PC-9 (cell line): ENCODE measurements around the gene OBSCN. TPM values are rescaled to one million over a fixed set of nuclear protein-coding genes. Genes with fewer than 3 reads are reported as not detected.
"Not testable (repeated sequence)": the region's sequence is repeated elsewhere in the genome, so short reads cannot be mapped to it uniquely, and the experiment has no call there.

Experiments
- BruUV-seq: library from RNA; stranded (reverse); fragments of 400-500 nt; replicated peaks from 2 replicates; lab custom pipeline; 2021; lab: Mats Ljungman, UMichigan
- CTCF ChIA-PET: fragments of 300-600 bp; sonication (Branson Sonifier 250); formaldehyde crosslinking; loops from one replicate; lab custom pipeline; 2022; ENCODE audit warnings: antibody characterized with exemption; lab: Charles Lee
- POLR2A ChIA-PET: fragments of 300-600 bp; sonication (Branson Sonifier 250); formaldehyde crosslinking; loops from one replicate; lab custom pipeline; 2022; ENCODE audit warnings: antibody characterized with exemption; ENCODE audit not compliant: unreplicated experiment; lab: Charles Lee
- DNase-seq, 2 experiments: peaks; one replicate each; pipeline versions ENCODE4 v3.0.0 to v3.0.0-alpha.2; 2015 to 2022; ENCODE audit warnings: mixed read lengths in 1 of 2
- H2AFZ ChIP-seq: fragments of 200-600 bp; sonication (generic); 2 replicates; pipeline ENCODE4 v1.8.1; 2017; ENCODE audit warnings: antibody characterized with exemption
- H3F3A ChIP-seq: fragments of 200-600 bp; sonication (generic); 2 replicates; pipeline ENCODE4 v1.8.1; 2017; ENCODE audit warnings: antibody characterized with exemption, mild to moderate bottlenecking, low read depth; ENCODE audit not compliant: insufficient read depth
- H3K27ac ChIP-seq: fragments of 200-600 bp; sonication (generic); 2 replicates; pipeline ENCODE4 v1.6.1; 2016; ENCODE audit warnings: mixed run types
- H3K27me3 ChIP-seq: fragments of 200-600 bp; sonication (generic); 2 replicates; pipeline ENCODE4 v1.6.1; 2016; ENCODE audit warnings: low read depth, mixed run types; ENCODE audit not compliant: insufficient read depth
- H3K36me3 ChIP-seq: fragments of 200-600 bp; sonication (generic); 2 replicates; pipeline ENCODE4 v1.6.1; 2016; ENCODE audit warnings: low read depth, mixed run types
- H3K4me1 ChIP-seq: fragments of 200-600 bp; sonication (generic); replicated peaks from 2 replicates; pipeline ENCODE4 v1.6.1; 2016; ENCODE audit warnings: mixed run types; ENCODE audit not compliant: insufficient read depth
- H3K4me2 ChIP-seq: fragments of 200-600 bp; sonication (generic); 2 replicates; pipeline ENCODE4 v1.6.1; 2017; ENCODE audit warnings: mixed run types
- H3K4me3 ChIP-seq: fragments of 200-600 bp; sonication (generic); 2 replicates; pipeline ENCODE4 v1.6.1; 2016; ENCODE audit warnings: mixed run types
- H3K79me2 ChIP-seq: fragments of 200-600 bp; sonication (generic); 2 replicates; pipeline ENCODE4 v1.6.1; 2017; ENCODE audit warnings: low read depth, mixed run types
- H3K9me2 ChIP-seq: fragments of 200-600 bp; sonication (generic); 2 replicates; pipeline ENCODE4 v1.8.1; 2017; ENCODE audit warnings: mild to moderate bottlenecking; ENCODE audit not compliant: insufficient read depth
- H3K9me3 ChIP-seq: fragments of 200-600 bp; sonication (generic); 2 replicates; pipeline ENCODE4 v1.8.1; 2016; ENCODE audit warnings: low read depth; ENCODE audit not compliant: insufficient read depth
- H4K20me1 ChIP-seq: fragments of 200-600 bp; sonication (generic); 2 replicates; pipeline ENCODE4 v1.8.1; 2017; ENCODE audit not compliant: insufficient read depth
- CTCF ChIP-seq: fragments of 200-600 bp; sonication (generic); conservative IDR thresholded peaks from 2 replicates; pipeline ENCODE4 v1.6.1; 2017; ENCODE audit warnings: mixed run types, antibody characterized with exemption, mild to moderate bottlenecking, moderate library complexity
- EZH2 ChIP-seq: fragments of 200-600 bp; sonication (generic); IDR thresholded peaks from 2 replicates; pipeline ENCODE4 v1.8.0; 2017; ENCODE audit warnings: antibody characterized with exemption, low read depth
- intact Hi-C: fragments of 100-400 bp; cut with micrococcal nuclease; formaldehyde crosslinking; loops from one replicate; pipeline ENCODE4 v1.10.0; 2022; ENCODE audit not compliant: unreplicated experiment
- total RNA-seq: library from RNA; stranded (reverse); gene quantifications from 2 replicates; pipeline ENCODE4 v1.2.3, GENCODE V29; 2021

Gene OBSCN
- total RNA-seq, 1 experiment from 2014 or later, result 62.9 TPM

- Histone ChIP-seq H3F3A (peaks cover 18% of the 10 kb centered on the region), H3K9me3 (no peaks in the 10 kb centered on the region), H3K4me3 (no peak overlapping the region), H3K4me2 (no peak overlapping the region), H3K9me2 (no peaks in the 10 kb centered on the region), H4K20me1 (no peaks in the 10 kb centered on the region), H3K27ac (no peak overlapping the region), H3K36me3 (no peaks in the 10 kb centered on the region), H3K79me2 (0 out of 2 replicates have a peak, but pooled peaks cover 21% of the 10 kb centered on the region), H3K27me3 (no peaks in the 10 kb centered on the region), H3K4me1 (peaks cover 6% of the 10 kb centered on the region), H2AFZ (no peak overlapping the region)
- TF ChIP-seq CTCF (no peak), EZH2 (no peak)
- BruUV-seq, result no TSS peak
- no peak for DNase-seq
- CTCF ChIA-PET, result no interaction called here
- intact Hi-C loops, result no loop called here
- POLR2A ChIA-PET, result no interaction called here
Observed at GRCh38 chr1:228171221-228171891, 36.5 kb upstream of the OBSCN start.

GRCh38 chr1:228172591-228173527 is 35.0 kb upstream of the OBSCN start:
- CTCF ChIA-PET, result interaction anchor here (0.5 kb wide), 1 partner anchor 157 kb away, joined by 7 read pairs; no protein-coding TSS in a partner anchor

GRCh38 chr1:228173528-228174481 is 34.0 kb upstream of the OBSCN start:
- H3K27me3 ChIP-seq, H3K9me3 ChIP-seq, H3K4me2 ChIP-seq, H3K79me2 ChIP-seq, BruUV-seq, H3K4me1 ChIP-seq, H4K20me1 ChIP-seq, intact Hi-C loops, H3K9me2 ChIP-seq, POLR2A ChIA-PET, H2AFZ ChIP-seq, H3K36me3 ChIP-seq, H3K27ac ChIP-seq, H3K4me3 ChIP-seq, DNase-seq: not testable (repeated sequence)
- peaks cover 11% of the 10 kb centered on the region for H3F3A ChIP-seq
- CTCF ChIA-PET, result interaction anchor here (0.6 kb wide), 1 partner anchor 805 kb away, joined by 6 read pairs; no protein-coding TSS in a partner anchor

More at GRCh38 chr1:228172591-228173527, 35.0 kb upstream of the OBSCN start:
- H3K9me3 ChIP-seq, result no peaks in the 10 kb centered on the region
- no peak overlapping the region for H2AFZ ChIP-seq
- no TSS peak for BruUV-seq
- H3F3A ChIP-seq, result peaks cover 11% of the 10 kb centered on the region
- H3K9me2 ChIP-seq, result no peaks in the 10 kb centered on the region
- H3K4me3 ChIP-seq, result no peak overlapping the region
- no peak overlapping the region for H3K27ac ChIP-seq
- 0 out of 2 replicates have a peak, but pooled peaks cover 10% of the 10 kb centered on the region for H3K79me2 ChIP-seq
- H3K4me2 ChIP-seq, result no peak overlapping the region
- DNase-seq, result no peak
- H3K36me3 ChIP-seq, result no peaks in the 10 kb centered on the region
- no peaks in the 10 kb centered on the region for H3K4me1 ChIP-seq
- H3K27me3 ChIP-seq, result no peaks in the 10 kb centered on the region
- POLR2A ChIA-PET, result no interaction called here
- TF ChIP-seq EZH2 (no peak), CTCF (no peak)
- intact Hi-C loops, result no loop called here
- no peaks in the 10 kb centered on the region for H4K20me1 ChIP-seq
